Measurements from ENCODE around the gene SPATS2L. TPM values are rescaled to one million over a fixed set of nuclear protein-coding genes. Genes with fewer than 3 reads are reported as not detected.
"Not testable (repeated sequence)": the region's sequence is repeated elsewhere in the genome, so short reads cannot be mapped to it uniquely, and the experiment has no call there.

SPATS2L gene
- total RNA-seq, 3 donors from 2014 or later: 61.3 to 67.5 (median 64.5) TPM

DNA sequence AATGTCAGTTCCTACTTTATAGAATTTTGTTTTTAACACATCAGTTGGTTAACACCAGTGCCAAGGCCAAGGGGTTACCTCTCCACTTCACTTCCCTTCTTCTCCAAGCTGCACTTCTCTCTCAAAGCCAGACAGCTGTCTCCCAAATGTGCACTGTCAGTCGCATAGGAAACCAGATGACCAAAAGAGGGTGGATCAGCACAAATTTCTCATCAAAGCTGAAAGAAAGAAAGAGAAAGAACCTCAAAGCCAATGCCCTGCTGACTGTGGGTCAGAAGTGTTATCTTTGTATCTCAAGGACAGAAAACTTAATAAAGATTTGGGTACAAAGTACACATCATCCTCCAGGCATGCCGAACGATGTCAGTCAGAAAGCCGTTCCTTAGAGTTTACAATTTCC lies 32.2 kb downstream of the SPATS2L start:
- no peak overlapping the region for H3K27ac ChIP-seq
- DNase-seq (ENCODE audit: low spot score in 2 of 2): no peak
- TF ChIP-seq POLR2AphosphoS5 (IDR thresholded peaks at IDR 0.05) (no peak), CTCF (IDR thresholded peaks at IDR 0.05) (no peak), POLR2A (IDR thresholded peaks at IDR 0.05) (no peak)
- H3K27me3 ChIP-seq: no peaks in the 10 kb centered on the region
- no peaks in the 10 kb centered on the region for H3K9me3 ChIP-seq
- no peak overlapping the region for H3K4me3 ChIP-seq
- intact Hi-C loops (cut with DNase I; ENCODE audit: low total_unique reads): no loop called here
- H3K4me1 ChIP-seq: peaks cover 0 to 7% of the 10 kb centered on the region in 2 donors
- H3K36me3 ChIP-seq: no peaks in the 10 kb centered on the region

DNA sequence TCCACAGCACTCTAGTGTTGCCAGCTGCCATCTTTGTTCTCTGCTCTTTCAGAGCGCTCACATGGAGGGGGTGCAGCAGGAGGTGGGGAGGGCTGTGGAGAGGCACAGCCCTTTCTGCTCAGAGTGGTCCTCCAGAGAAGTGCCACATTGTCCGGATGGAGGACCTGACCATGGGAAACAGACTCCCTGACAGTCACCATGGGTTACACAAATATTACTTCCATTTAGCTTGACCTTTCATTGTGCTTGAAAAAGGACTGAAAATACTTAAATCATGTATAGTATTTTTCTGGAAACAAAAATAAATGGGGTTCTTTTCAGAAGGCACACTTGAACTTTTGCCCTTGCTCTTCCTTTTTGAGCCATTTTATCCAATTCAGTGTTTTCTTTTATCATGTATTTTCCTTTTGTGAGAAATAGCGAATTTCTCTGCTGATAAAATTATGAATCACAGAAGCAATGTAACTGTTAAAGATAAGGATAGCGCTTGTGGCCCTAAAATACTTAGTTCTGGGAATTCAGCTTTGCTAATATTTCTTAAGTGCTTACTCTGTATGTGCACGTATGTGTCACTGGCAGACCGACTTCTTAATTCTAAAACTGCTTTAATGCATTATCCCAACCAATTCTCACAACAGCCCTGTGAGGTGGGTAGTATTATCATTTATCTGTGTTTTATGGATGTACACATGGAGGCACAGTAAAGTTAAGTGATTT lies 34.2 kb downstream of the SPATS2L start:
- intact Hi-C loops (cut with DNase I; ENCODE audit: low total_unique reads): no loop called here
- Histone ChIP-seq H3K27ac (no peak overlapping the region), H3K36me3 (no peaks in the 10 kb centered on the region), H3K4me3 (no peak overlapping the region), H3K4me1 (peaks cover 0 to 7% of the 10 kb centered on the region in 2 donors), H3K27me3 (no peaks in the 10 kb centered on the region), H3K9me3 (no peaks in the 10 kb centered on the region)
- no peak for DNase-seq (ENCODE audit: low spot score in 2 of 2)
- TF ChIP-seq POLR2AphosphoS5 (IDR thresholded peaks at IDR 0.05): no peak
- TF ChIP-seq CTCF (IDR thresholded peaks at IDR 0.05): no peak
- TF ChIP-seq POLR2A (IDR thresholded peaks at IDR 0.05): no peak

GRCh38 chr2:200341376-200341775 lies 34.9 kb downstream of the SPATS2L start:
- no peaks in the 10 kb centered on the region for H3K27me3 ChIP-seq
- H3K4me1 ChIP-seq: peaks cover 0 to 7% of the 10 kb centered on the region in 2 donors
- no peak overlapping the region for H3K4me3 ChIP-seq
- H3K36me3 ChIP-seq: no peaks in the 10 kb centered on the region
- no peak overlapping the region for H3K27ac ChIP-seq
- no peak for TF ChIP-seq CTCF (IDR thresholded peaks at IDR 0.05)
- TF ChIP-seq POLR2AphosphoS5 (IDR thresholded peaks at IDR 0.05): no peak
- TF ChIP-seq POLR2A (IDR thresholded peaks at IDR 0.05): no peak
- intact Hi-C loops (cut with DNase I; ENCODE audit: low total_unique reads): no loop called here
- no peak for DNase-seq (ENCODE audit: low spot score in 2 of 2)
- H3K9me3 ChIP-seq: no peaks in the 10 kb centered on the region

DNA sequence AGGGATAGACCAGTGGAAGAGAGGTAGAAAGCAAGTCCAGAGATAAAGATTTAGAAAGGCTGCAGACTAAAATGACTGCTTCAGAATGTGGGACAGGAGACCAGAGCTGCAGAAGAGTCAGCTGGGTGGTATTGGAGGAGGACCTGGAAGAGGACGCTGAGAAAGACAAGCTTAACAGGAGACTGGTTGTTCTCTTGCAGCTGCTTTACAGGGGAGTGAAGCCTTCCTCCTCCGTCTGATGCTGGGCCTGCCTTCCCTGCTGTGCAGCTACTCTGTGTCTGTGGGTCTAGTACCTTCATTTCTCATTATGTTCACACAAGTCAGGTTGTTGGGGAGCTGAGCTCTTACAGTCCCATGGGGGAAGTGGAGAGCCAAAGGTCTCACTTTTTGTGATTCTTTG lies 35.7 kb downstream of the SPATS2L start:
- Histone ChIP-seq H3K27ac (no peak overlapping the region), H3K9me3 (no peaks in the 10 kb centered on the region), H3K4me3 (no peak overlapping the region), H3K36me3 (no peaks in the 10 kb centered on the region), H3K27me3 (no peaks in the 10 kb centered on the region), H3K4me1 (peaks cover 0 to 5% of the 10 kb centered on the region in 2 donors)
- DNase-seq (ENCODE audit: low spot score in 2 of 2): no peak
- TF ChIP-seq CTCF (IDR thresholded peaks at IDR 0.05) (no peak), POLR2AphosphoS5 (IDR thresholded peaks at IDR 0.05) (no peak)
- intact Hi-C loops (cut with DNase I; ENCODE audit: low total_unique reads): no loop called here

DNA sequence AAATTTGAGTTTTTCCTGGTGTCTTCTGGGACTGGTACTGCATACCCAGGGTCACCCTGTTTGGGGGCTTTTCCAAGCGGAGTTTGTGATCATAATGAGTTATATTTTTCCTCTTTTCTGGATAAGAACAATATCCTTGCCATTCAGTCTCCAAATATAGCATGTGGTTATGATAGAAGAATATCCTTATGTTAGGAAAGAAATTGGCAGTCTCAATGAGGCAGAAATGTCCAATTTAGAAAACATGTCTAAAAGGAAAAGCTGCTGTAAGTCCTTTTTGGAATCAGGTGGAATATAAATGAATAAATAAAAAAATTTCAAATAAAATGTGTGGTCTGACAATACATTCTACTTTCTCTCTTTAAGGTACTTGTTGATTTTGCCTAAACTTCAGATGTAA lies 36.2 kb downstream of the SPATS2L start:
- TF ChIP-seq CTCF (IDR thresholded peaks at IDR 0.05) (no peak), POLR2AphosphoS5 (IDR thresholded peaks at IDR 0.05) (no peak)
- Histone ChIP-seq H3K27ac (no peak overlapping the region), H3K27me3 (no peaks in the 10 kb centered on the region), H3K9me3 (no peaks in the 10 kb centered on the region), H3K4me3 (no peak overlapping the region), H3K36me3 (no peaks in the 10 kb centered on the region), H3K4me1 (peaks cover 0 to under 1% of the 10 kb centered on the region in 2 donors)
- intact Hi-C loops (cut with DNase I; ENCODE audit: low total_unique reads): no loop called here
- DNase-seq (ENCODE audit: low spot score in 2 of 2): no peak

DNA sequence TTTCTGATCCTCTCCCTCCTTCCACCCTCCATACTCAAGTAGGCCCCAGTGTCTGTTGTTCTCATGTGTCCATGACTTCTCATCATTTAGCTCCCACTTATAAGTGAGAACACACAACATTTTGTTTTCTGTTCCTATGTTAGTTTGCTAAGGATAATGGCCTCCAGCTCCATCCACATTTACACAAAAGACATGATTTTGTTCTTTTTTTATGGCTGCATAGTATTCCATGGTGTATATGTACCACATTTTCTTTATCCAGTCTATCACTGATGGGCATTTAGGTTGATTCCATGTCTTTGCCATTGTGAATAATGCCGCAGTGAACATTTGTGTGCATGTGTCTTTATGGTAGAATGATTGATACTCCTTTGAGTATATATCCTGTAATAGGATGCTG lies 37.7 kb downstream of the SPATS2L start:
- DNase-seq (ENCODE audit: low spot score in 2 of 2); H3K27ac ChIP-seq; H3K27me3 ChIP-seq; H3K36me3 ChIP-seq; H3K4me1 ChIP-seq; H3K4me3 ChIP-seq; H3K9me3 ChIP-seq; intact Hi-C loops (cut with DNase I; ENCODE audit: low total_unique reads): not testable (repeated sequence)

Measured in breast epithelium (tissue), 4 donors.